ENCODE results near the gene OVCH1. TPM values are rescaled to one million over a fixed set of nuclear protein-coding genes. Genes with fewer than 3 reads are reported as not detected.

OVCH1 gene
- total RNA-seq, 1 experiment from 2014 or later = not detected

DNA sequence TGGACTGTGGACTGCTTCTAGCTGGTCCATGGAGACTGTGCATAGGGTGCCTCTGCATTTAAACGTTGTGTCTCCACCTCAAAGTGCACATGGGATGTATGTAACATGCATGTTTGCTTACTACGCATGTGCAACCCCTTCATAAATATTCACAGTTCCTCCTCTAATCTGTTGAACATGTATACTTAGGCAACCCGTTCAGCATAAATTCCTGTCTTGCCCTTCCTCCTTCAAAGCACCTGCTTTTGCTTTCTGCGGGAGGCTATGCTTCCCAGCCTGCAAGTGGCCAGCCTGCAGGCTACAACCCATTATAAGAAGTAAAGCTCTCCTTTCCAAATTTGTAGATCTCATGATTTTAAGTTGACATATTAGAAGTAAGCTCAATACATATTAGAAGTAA lies 33.0 kb upstream of the OVCH1 start:
- Histone ChIP-seq H3K79me2 (ENCODE audit: insufficient read depth, low read length) (no peaks in the 10 kb centered on the region), H3K4ac (ENCODE audit: low read depth, low read length) (no peak overlapping the region), H3K9ac (ENCODE audit: extremely low read depth, insufficient read length, low read length) (no peak overlapping the region), H2AK5ac (ENCODE audit: insufficient read length, low read length) (no peak overlapping the region), H3K4me2 (ENCODE audit: insufficient read depth, insufficient read length, low read length) (no peak overlapping the region), H4K5ac (ENCODE audit: insufficient read length, low read depth, low read length) (no peak overlapping the region), H2BK120ac (ENCODE audit: low read depth, low read length, poor library complexity, severe bottlenecking) (no peak overlapping the region), H4K91ac (ENCODE audit: insufficient read length, low read depth, low read length) (no peak overlapping the region), H3K56ac (ENCODE audit: insufficient read length, low read depth, low read length) (no peak overlapping the region), H2BK5ac (ENCODE audit: insufficient read length, low read length) (no peak overlapping the region), H2BK15ac (ENCODE audit: low read depth, low read length) (no peak overlapping the region), H4K20me1 (ENCODE audit: control insufficient read depth, insufficient read depth, insufficient read length) (no peaks in the 10 kb centered on the region), H2AFZ (ENCODE audit: low read length) (no peak overlapping the region), H3K18ac (ENCODE audit: insufficient read length, low read depth, low read length) (no peak overlapping the region), H3K9me3 (ENCODE audit: control insufficient read depth, low read depth, low read length) (no peaks in the 10 kb centered on the region), H2BK12ac (ENCODE audit: insufficient read length, low read depth, low read length) (no peak overlapping the region), H3K79me1 (ENCODE audit: insufficient read depth, low read depth, low read length, poor library complexity, severe bottlenecking) (no peaks in the 10 kb centered on the region), H3K14ac (ENCODE audit: insufficient read depth, low read length) (no peak overlapping the region), H3T11ph (ENCODE audit: low read length) (no peak overlapping the region), H3K23me2 (ENCODE audit: insufficient read length, low read depth, low read length, poor library complexity, severe bottlenecking) (no peaks in the 10 kb centered on the region), H2BK20ac (ENCODE audit: low read depth, low read length, poor library complexity, severe bottlenecking) (no peak overlapping the region), H3K27ac (ENCODE audit: insufficient read length, low read depth, low read length) (no peak overlapping the region), H3K4me1 (ENCODE audit: insufficient read depth, low read length) (no peaks in the 10 kb centered on the region), H4K8ac (replicated peaks; ENCODE audit: insufficient read length, low read depth, low read length) (no peak overlapping the region), H3K27me3 (ENCODE audit: insufficient read depth, low read length) (no peaks in the 10 kb centered on the region), H3K23ac (ENCODE audit: insufficient read length, low read depth, low read length) (no peak overlapping the region)
- H3K27ac Mint-ChIP-seq = no peak overlapping the region
- DNase-seq = no peak
- no peak overlapping the region for H3K4me3 Mint-ChIP-seq
- H3K36me3 Mint-ChIP-seq (ENCODE audit: insufficient read depth in 1 of 3, low read depth in 3 of 3) = no peaks in the 10 kb centered on the region; a peak in 1 of 7 replicates
- no CpG with 5 or more reads among the region's 4 CpGs for WGBS (ENCODE audit: extremely low coverage, insufficient read length, low lambda C conversion rate)
- TF ChIP-seq, protein P1, sequence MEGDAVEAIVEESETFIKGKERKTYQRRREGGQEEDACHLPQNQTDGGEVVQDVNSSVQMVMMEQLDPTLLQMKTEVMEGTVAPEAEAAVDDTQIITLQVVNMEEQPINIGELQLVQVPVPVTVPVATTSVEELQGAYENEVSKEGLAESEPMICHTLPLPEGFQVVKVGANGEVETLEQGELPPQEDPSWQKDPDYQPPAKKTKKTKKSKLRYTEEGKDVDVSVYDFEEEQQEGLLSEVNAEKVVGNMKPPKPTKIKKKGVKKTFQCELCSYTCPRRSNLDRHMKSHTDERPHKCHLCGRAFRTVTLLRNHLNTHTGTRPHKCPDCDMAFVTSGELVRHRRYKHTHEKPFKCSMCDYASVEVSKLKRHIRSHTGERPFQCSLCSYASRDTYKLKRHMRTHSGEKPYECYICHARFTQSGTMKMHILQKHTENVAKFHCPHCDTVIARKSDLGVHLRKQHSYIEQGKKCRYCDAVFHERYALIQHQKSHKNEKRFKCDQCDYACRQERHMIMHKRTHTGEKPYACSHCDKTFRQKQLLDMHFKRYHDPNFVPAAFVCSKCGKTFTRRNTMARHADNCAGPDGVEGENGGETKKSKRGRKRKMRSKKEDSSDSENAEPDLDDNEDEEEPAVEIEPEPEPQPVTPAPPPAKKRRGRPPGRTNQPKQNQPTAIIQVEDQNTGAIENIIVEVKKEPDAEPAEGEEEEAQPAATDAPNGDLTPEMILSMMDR (conservative IDR thresholded peaks at IDR 0.05) = no peak
- no peaks in the 10 kb centered on the region for H3K9me3 Mint-ChIP-seq
- H3K4me1 Mint-ChIP-seq = 0 out of 4 replicates have a peak, but pooled peaks cover 0 to 3% of the 10 kb centered on the region in 2 experiments
- no peaks in the 10 kb centered on the region for H3K27me3 Mint-ChIP-seq (ENCODE audit: low read depth)
